ENCODE results near the gene ASB18. TPM values are rescaled to one million over a fixed set of nuclear protein-coding genes. Genes with fewer than 3 reads are reported as not detected.

Gene ASB18
- total RNA-seq, 4 donors from 2014 or later, result not detected

- no peaks in the 10 kb centered on the region for H3K4me1 ChIP-seq
- TF ChIP-seq POLR2A (IDR thresholded peaks at IDR 0.05), result no peak
- TF ChIP-seq, protein P1, sequence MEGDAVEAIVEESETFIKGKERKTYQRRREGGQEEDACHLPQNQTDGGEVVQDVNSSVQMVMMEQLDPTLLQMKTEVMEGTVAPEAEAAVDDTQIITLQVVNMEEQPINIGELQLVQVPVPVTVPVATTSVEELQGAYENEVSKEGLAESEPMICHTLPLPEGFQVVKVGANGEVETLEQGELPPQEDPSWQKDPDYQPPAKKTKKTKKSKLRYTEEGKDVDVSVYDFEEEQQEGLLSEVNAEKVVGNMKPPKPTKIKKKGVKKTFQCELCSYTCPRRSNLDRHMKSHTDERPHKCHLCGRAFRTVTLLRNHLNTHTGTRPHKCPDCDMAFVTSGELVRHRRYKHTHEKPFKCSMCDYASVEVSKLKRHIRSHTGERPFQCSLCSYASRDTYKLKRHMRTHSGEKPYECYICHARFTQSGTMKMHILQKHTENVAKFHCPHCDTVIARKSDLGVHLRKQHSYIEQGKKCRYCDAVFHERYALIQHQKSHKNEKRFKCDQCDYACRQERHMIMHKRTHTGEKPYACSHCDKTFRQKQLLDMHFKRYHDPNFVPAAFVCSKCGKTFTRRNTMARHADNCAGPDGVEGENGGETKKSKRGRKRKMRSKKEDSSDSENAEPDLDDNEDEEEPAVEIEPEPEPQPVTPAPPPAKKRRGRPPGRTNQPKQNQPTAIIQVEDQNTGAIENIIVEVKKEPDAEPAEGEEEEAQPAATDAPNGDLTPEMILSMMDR (IDR thresholded peaks at IDR 0.05), result no peak
- no peak overlapping the region for H3K27ac ChIP-seq
- DNase-seq, result no peak
- H3K27me3 ChIP-seq, result no peaks in the 10 kb centered on the region
- H3K36me3 ChIP-seq, result no peaks in the 10 kb centered on the region
- no peak overlapping the region for H3K4me3 ChIP-seq
- no peaks in the 10 kb centered on the region for H3K9me3 ChIP-seq
Observed at GRCh38 chr2:236256366-236256985, 7.7 kb downstream of the ASB18 start.

GRCh38 chr2:236254674-236255073 lies 9.5 kb downstream of the ASB18 start:
- Histone ChIP-seq H3K27me3 (no peaks in the 10 kb centered on the region), H3K9me3 (no peaks in the 10 kb centered on the region), H3K4me1 (no peaks in the 10 kb centered on the region), H3K36me3 (no peaks in the 10 kb centered on the region), H3K27ac (no peak overlapping the region), H3K4me3 (no peak overlapping the region)
- DNase-seq, result no peak
- TF ChIP-seq POLR2A (IDR thresholded peaks at IDR 0.05), result no peak
- TF ChIP-seq, protein P1 (IDR thresholded peaks at IDR 0.05), result no peak

DNA sequence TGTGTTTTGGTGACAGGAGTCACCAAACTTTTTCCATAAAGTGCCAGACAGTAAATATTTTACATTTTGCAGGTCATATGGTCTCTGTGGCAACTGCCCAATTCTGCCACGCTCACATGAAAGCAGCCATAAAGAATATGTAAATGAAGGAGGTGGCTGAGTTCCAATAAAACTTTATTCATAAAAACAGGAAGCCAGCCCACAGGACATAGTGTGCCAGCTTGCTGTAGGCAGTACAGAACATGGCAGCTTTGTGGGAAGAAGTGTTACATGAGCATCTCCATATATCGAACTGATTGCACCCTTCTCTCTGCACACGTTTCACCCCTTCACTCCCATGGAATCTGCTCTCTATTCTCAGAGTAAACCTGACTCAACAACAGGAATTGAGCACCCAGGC lies 10.2 kb downstream of the ASB18 start:
- TF ChIP-seq, protein P1 (IDR thresholded peaks at IDR 0.05), result no peak
- no peak for TF ChIP-seq POLR2A (IDR thresholded peaks at IDR 0.05)
- no peaks in the 10 kb centered on the region for H3K9me3 ChIP-seq
- no peak for DNase-seq
- H3K27ac ChIP-seq, result no peak overlapping the region
- H3K27me3 ChIP-seq, result no peaks in the 10 kb centered on the region
- H3K4me1 ChIP-seq, result no peaks in the 10 kb centered on the region
- H3K4me3 ChIP-seq, result no peak overlapping the region
- no peaks in the 10 kb centered on the region for H3K36me3 ChIP-seq

DNA sequence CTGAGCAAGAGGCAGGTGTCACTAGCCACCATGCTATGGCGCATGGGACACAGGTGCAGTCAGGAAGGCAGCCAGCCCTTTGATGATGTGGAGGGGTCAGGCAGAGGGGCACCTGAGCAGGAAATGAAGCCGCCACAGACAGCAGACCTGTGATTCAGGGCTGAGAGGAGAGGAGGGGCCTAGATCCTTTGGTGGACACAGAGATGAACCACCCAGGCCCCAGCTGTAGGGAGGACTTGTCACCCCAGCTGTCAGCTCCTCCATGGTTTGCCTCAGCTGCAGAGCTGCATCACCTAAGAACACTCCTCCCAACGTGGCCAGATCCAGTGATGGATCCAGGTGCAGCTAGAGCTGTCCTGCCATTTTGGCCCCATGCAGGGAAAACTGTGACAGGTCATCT lies 11.6 kb downstream of the ASB18 start:
- DNase-seq, result no peak
- TF ChIP-seq, protein P1 (IDR thresholded peaks at IDR 0.05), result no peak
- TF ChIP-seq POLR2A (IDR thresholded peaks at IDR 0.05), result no peak
- Histone ChIP-seq H3K4me1 (no peaks in the 10 kb centered on the region), H3K36me3 (no peaks in the 10 kb centered on the region), H3K9me3 (no peaks in the 10 kb centered on the region), H3K27me3 (no peaks in the 10 kb centered on the region), H3K4me3 (no peak overlapping the region), H3K27ac (no peak overlapping the region)

- no peaks in the 10 kb centered on the region for H3K36me3 ChIP-seq
Observed at GRCh38 chr2:236250909-236251579, 13.2 kb downstream of the ASB18 start.

More at GRCh38 chr2:236250909-236251579, 13.2 kb downstream of the ASB18 start:
- H3K4me1 ChIP-seq, result no peaks in the 10 kb centered on the region
- no peak overlapping the region for H3K27ac ChIP-seq
- no peaks in the 10 kb centered on the region for H3K9me3 ChIP-seq
- H3K27me3 ChIP-seq, result no peaks in the 10 kb centered on the region
- no peak overlapping the region for H3K4me3 ChIP-seq
- TF ChIP-seq, protein P1 (IDR thresholded peaks at IDR 0.05), result no peak
- TF ChIP-seq POLR2A (IDR thresholded peaks at IDR 0.05), result no peak
- no peak for DNase-seq

All from Peyer's patch (tissue), 4 donors.